Thyroid gland (tissue), 4 donors: ENCODE results near the gene PTRH1.

Source experiments
- CTCF ChIP-seq, 6 experiments: fragments of 200-600 bp in 3 of 6; fragments of 450-650 bp in 3 of 6; sonication (generic) in 3 of 6; IDR thresholded peaks; one replicate each; pipeline ENCODE4 v1.5.1; 2016 to 2019; ENCODE audit warnings: antibody characterized with exemption in 6 of 6, mild to moderate bottlenecking in 2 of 6, inconsistent platforms in 1 of 6, moderate library complexity in 1 of 6
- POLR2A ChIP-seq, 2 donors: fragments of 450-650 bp; IDR thresholded peaks; one replicate each; pipeline ENCODE4 v1.6.1; 2017; ENCODE audit warnings: antibody characterized with exemption in 2 of 2, mild to moderate bottlenecking in 2 of 2, moderate library complexity in 1 of 2

DNA sequence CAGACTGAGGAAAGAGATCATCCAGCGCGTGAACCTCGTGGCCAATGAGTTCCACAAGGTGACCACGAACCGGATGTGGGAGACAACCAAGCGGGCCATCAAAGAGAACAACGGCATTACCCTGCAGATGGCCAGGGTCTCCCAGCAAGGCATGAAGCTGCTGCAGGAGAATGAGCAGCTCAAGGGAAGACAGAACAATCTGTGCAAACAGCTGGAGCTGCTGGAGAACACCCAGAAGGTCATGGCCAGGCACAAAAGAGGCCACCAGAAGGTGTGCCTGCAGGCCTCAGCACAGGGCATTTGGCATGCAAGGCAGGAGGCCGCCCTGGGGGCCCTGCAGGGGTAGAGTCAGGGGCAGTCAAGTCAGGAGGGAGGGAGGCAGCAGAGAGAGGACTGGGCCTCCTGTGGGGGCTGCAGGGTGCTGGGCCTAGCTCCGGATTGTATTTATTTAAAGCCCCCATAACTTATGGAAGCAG is 4.2 kb downstream of the PTRH1 start:
- no peak for TF ChIP-seq POLR2A (IDR thresholded peaks at IDR 0.05)
- TF ChIP-seq CTCF (IDR thresholded peaks at IDR 0.05): no peak
